H1 (cell line): Measurements from ENCODE around the gene CHRNA3. TPM values are rescaled to one million over a fixed set of nuclear protein-coding genes. Genes with fewer than 3 reads are reported as not detected.

Experiments
- CTCF ChIA-PET: fragments of 300-600 bp; sonication (Branson Sonifier 250); formaldehyde crosslinking; loops from one replicate; lab custom pipeline; 2021; ENCODE audit not compliant: partially characterized antibody; lab: Charles Lee
- POLR2A ChIA-PET: fragments of 300-600 bp; sonication (Branson Sonifier 250); formaldehyde crosslinking; loops from one replicate; lab custom pipeline; 2021; ENCODE audit warnings: inconsistent platforms; ENCODE audit not compliant: partially characterized antibody; lab: Charles Lee
- DNase-seq, 2 experiments: peaks; one replicate each; pipeline versions ENCODE4 v3.0.0 to v3.0.0-alpha.2; 2010 to 2022; ENCODE audit warnings: low spot score in 2 of 2, low read depth in 1 of 2, mixed read lengths in 1 of 2
- FAIRE-seq: peaks from 2 replicates; lab custom pipeline; 2011; peaks lifted over from hg19 to GRCh38; lab: Jason Lieb, UNC
- H2AFZ ChIP-seq: 2 replicates; pipeline ENCODE4 v1.8.1; 2012; ENCODE audit warnings: low read length, inconsistent platforms
- H2AK5ac ChIP-seq: 2 replicates; pipeline ENCODE4 v1.6.1; 2013; ENCODE audit warnings: low read depth, low read length
- H2BK120ac ChIP-seq: replicated peaks from 2 replicates; pipeline ENCODE3; 2013; ENCODE audit warnings: low read depth, low read length, inconsistent platforms
- H2BK12ac ChIP-seq: 2 replicates; pipeline ENCODE4 v1.6.1; 2013; ENCODE audit warnings: low read depth, low read length
- H2BK15ac ChIP-seq: 2 replicates; pipeline ENCODE4 v1.6.1; 2013; ENCODE audit warnings: low read length
- H2BK20ac ChIP-seq: 2 replicates; pipeline ENCODE4 v1.6.1; 2013; ENCODE audit warnings: low read length
- H2BK5ac ChIP-seq: 2 replicates; pipeline ENCODE4 v1.6.1; 2013; ENCODE audit warnings: low read depth, low read length
- H3K14ac ChIP-seq: 2 replicates; pipeline ENCODE4 v1.6.1; 2013; ENCODE audit warnings: inconsistent platforms; ENCODE audit not compliant: insufficient read length
- H3K18ac ChIP-seq: 2 replicates; pipeline ENCODE4 v1.6.1; 2013; ENCODE audit warnings: low read length; ENCODE audit errors: extremely low read depth
- H3K23ac ChIP-seq: 2 replicates; pipeline ENCODE4 v1.6.1; 2013; ENCODE audit warnings: inconsistent platforms; ENCODE audit not compliant: insufficient read length
- H3K23me2 ChIP-seq: 2 replicates; pipeline ENCODE4 v1.6.1; 2013; ENCODE audit warnings: low read depth, low read length
- H3K27ac ChIP-seq: 2 replicates; pipeline ENCODE4 v1.6.1; 2011; ENCODE audit warnings: low read depth, low read length, inconsistent platforms
- H3K27me3 ChIP-seq, 4 experiments: replicated peaks in 1 of 4; 1 replicate in 1 of 4; 2 replicates in 3 of 4; pipeline versions ENCODE4 v1.6.1 to v1.8.1; 2011 to 2013; ENCODE audit warnings: low read length in 3 of 4, mild to moderate bottlenecking in 3 of 4, inconsistent platforms in 2 of 4, mixed read lengths in 2 of 4, moderate library complexity in 1 of 4; ENCODE audit not compliant: control insufficient read depth in 3 of 4, insufficient read depth in 3 of 4; ENCODE audit errors: extremely low read depth in 1 of 4
- H3K36me3 ChIP-seq, 4 experiments: 2 replicates each; pipeline versions ENCODE4 v1.6.1 to v1.8.1; 2011 to 2013; ENCODE audit warnings: mild to moderate bottlenecking in 4 of 4, low read length in 3 of 4, moderate library complexity in 2 of 4, control low read depth in 1 of 4, inconsistent platforms in 1 of 4; ENCODE audit not compliant: insufficient read depth in 4 of 4, control insufficient read depth in 2 of 4
- H3K4ac ChIP-seq: replicated peaks from 2 replicates; pipeline ENCODE3; 2013; ENCODE audit warnings: low read length, low read depth, mixed read lengths, inconsistent platforms; ENCODE audit not compliant: insufficient read length
- H3K4me1 ChIP-seq, 4 experiments: replicated peaks in 1 of 4; 1 replicate in 1 of 4; 2 replicates in 3 of 4; pipeline versions ENCODE4 v1.6.1 to v1.8.1; 2011 to 2013; ENCODE audit warnings: low read length in 3 of 4, inconsistent platforms in 2 of 4, mixed read lengths in 1 of 4; ENCODE audit not compliant: insufficient read depth in 4 of 4, control insufficient read depth in 3 of 4
- H3K4me2 ChIP-seq, 2 experiments: 2 replicates each; pipeline versions ENCODE4 v1.6.1 to v1.8.1; 2011 to 2013; ENCODE audit warnings: low read depth in 2 of 2, low read length in 2 of 2, control low read depth in 1 of 2, inconsistent platforms in 1 of 2, mild to moderate bottlenecking in 1 of 2; ENCODE audit not compliant: insufficient read depth in 1 of 2
- H3K4me3 ChIP-seq, 4 experiments: fragments of 200-600, 300-600 bp in 1 of 4; sonication (generic), shearing (Covaris generic), sonication (Bioruptor Twin) in 1 of 4; 2 replicates each; pipeline versions ENCODE4 v1.5.1 to v1.8.1; 2011 to 2016; ENCODE audit warnings: low read length in 4 of 4, low read depth in 3 of 4, control low read depth in 2 of 4, inconsistent platforms in 2 of 4, mild to moderate bottlenecking in 2 of 4, mixed read lengths in 1 of 4, moderate library complexity in 1 of 4; ENCODE audit not compliant: insufficient read depth in 2 of 4; ENCODE audit errors: extremely low read depth in 1 of 4
- H3K56ac ChIP-seq: replicated peaks from 2 replicates; pipeline ENCODE3; 2013; ENCODE audit warnings: low read depth, mild to moderate bottlenecking, mixed read lengths, low read length, inconsistent platforms; ENCODE audit not compliant: insufficient read length
- H3K79me1 ChIP-seq: 2 replicates; pipeline ENCODE4 v1.6.1; 2013; ENCODE audit warnings: low read depth, low read length, control low read depth
- H3K79me2 ChIP-seq, 2 experiments: 2 replicates each; pipeline versions ENCODE4 v1.6.1 to v1.8.1; 2012 to 2013; ENCODE audit warnings: low read length in 2 of 2, mild to moderate bottlenecking in 2 of 2, inconsistent platforms in 1 of 2; ENCODE audit not compliant: insufficient read depth in 2 of 2, control insufficient read depth in 1 of 2
- H3K9ac ChIP-seq, 4 experiments: replicated peaks in 1 of 4; 1 replicate in 1 of 4; 2 replicates in 3 of 4; pipeline versions ENCODE4 v1.6.1 to v1.8.1; 2011 to 2013; ENCODE audit warnings: low read depth in 3 of 4, low read length in 3 of 4, control low read depth in 2 of 4, mild to moderate bottlenecking in 2 of 4, moderate library complexity in 2 of 4, inconsistent platforms in 1 of 4; ENCODE audit errors: extremely low read depth in 1 of 4
- H3K9me3 ChIP-seq, 2 experiments: 2 replicates each; pipeline versions ENCODE4 v1.6.1 to v1.8.1; 2012 to 2013; ENCODE audit warnings: mild to moderate bottlenecking in 2 of 2, moderate library complexity in 2 of 2, control low read depth in 1 of 2, inconsistent platforms in 1 of 2, low read depth in 1 of 2, low read length in 1 of 2, mixed read lengths in 1 of 2; ENCODE audit not compliant: insufficient read depth in 2 of 2
- H4K20me1 ChIP-seq, 2 experiments: replicated peaks in 1 of 2; 2 replicates each; pipeline versions ENCODE3 to v1.8.1; 2011 to 2013; ENCODE audit warnings: inconsistent platforms in 2 of 2, low read length in 2 of 2, mild to moderate bottlenecking in 1 of 2; ENCODE audit not compliant: insufficient read depth in 2 of 2, control insufficient read depth in 1 of 2
- H4K5ac ChIP-seq: 2 replicates; pipeline ENCODE4 v1.6.1; 2013; ENCODE audit warnings: low read length, low read depth, mixed read lengths, inconsistent platforms; ENCODE audit not compliant: insufficient read length
- H4K8ac ChIP-seq: 2 replicates; pipeline ENCODE4 v1.8.0; 2013; ENCODE audit warnings: mild to moderate bottlenecking, moderate library complexity, low read length, inconsistent platforms; ENCODE audit not compliant: insufficient read depth; ENCODE audit errors: extremely low read depth
- H4K91ac ChIP-seq: replicated peaks from 2 replicates; pipeline ENCODE3; 2013; ENCODE audit warnings: low read length, mixed read lengths, inconsistent platforms; ENCODE audit not compliant: insufficient read length
- CBX8 ChIP-seq: fragments of 300-800, 300-1000 bp; sonication (generic); IDR thresholded peaks from 2 replicates; pipeline ENCODE4 v1.7.1; 2016; ENCODE audit warnings: low read depth, low read length, borderline replicate concordance
- CTCF ChIP-seq, 3 experiments: IDR thresholded peaks; 1 replicate in 2 of 3; 2 replicates in 1 of 3; pipeline versions ENCODE4 v1.5.1 to v1.6.1; 2011; ENCODE audit warnings: low read length in 3 of 3, mild to moderate bottlenecking in 3 of 3, inconsistent platforms in 2 of 3, low read depth in 1 of 3, moderate library complexity in 1 of 3; ENCODE audit not compliant: insufficient read depth in 1 of 3; ENCODE audit errors: control extremely low read depth in 1 of 3
- EGR1 ChIP-seq: IDR thresholded peaks from 2 replicates; pipeline ENCODE4 v1.6.1; 2011; ENCODE audit warnings: low read depth, low read length, borderline replicate concordance
- GTF2F1 ChIP-seq: IDR thresholded peaks from 2 replicates; pipeline ENCODE4 v1.6.1; 2012; ENCODE audit warnings: low read depth, low read length, improper control_type of control experiment, borderline replicate concordance
- HDAC6 ChIP-seq: IDR thresholded peaks from one replicate; pipeline ENCODE4 v1.7.1; 2012; ENCODE audit warnings: low read depth, mild to moderate bottlenecking, inconsistent platforms, low read length, moderate library complexity
- MAX ChIP-seq: IDR thresholded peaks from 2 replicates; pipeline ENCODE4 v1.6.1; 2012; ENCODE audit warnings: inconsistent platforms
- NANOG ChIP-seq: IDR thresholded peaks from 2 replicates; pipeline ENCODE4 v1.6.1; 2011; ENCODE audit warnings: low read length, low read depth, mild to moderate bottlenecking, inconsistent platforms; ENCODE audit not compliant: insufficient read depth, poor library complexity, severe bottlenecking
- POLR2AphosphoS5 ChIP-seq: IDR thresholded peaks from 2 replicates; pipeline ENCODE4 v1.6.1; 2011; ENCODE audit warnings: low read depth, low read length
- SP2 ChIP-seq: IDR thresholded peaks from 2 replicates; pipeline ENCODE4 v1.6.1; 2012; ENCODE audit warnings: mild to moderate bottlenecking, low read length, inconsistent platforms
- SRF ChIP-seq: IDR thresholded peaks from 2 replicates; pipeline ENCODE4 v1.6.1; 2011; ENCODE audit warnings: mild to moderate bottlenecking, low read depth, low read length, moderate library complexity
- TBP ChIP-seq: IDR thresholded peaks from 2 replicates; pipeline ENCODE4 v1.6.1; 2011; ENCODE audit warnings: low read depth, low read length, improper control_type of control experiment
- ZNF274 ChIP-seq: IDR thresholded peaks from 2 replicates; pipeline ENCODE4 v1.7.0; 2012; ENCODE audit warnings: low read length, borderline replicate concordance; ENCODE audit errors: extremely low read depth
- WGBS, 2 experiments: shearing (Covaris generic) in 1 of 2; methylation state at CpG; one replicate each; pipeline versions ENCODE4 v1.1.6 to v1.1.7; 2013 to 2015; ENCODE audit warnings: low lambda C conversion rate in 2 of 2, mixed read lengths in 2 of 2, inconsistent platforms in 1 of 2, low coverage in 1 of 2, missing lambda C conversion rate in 1 of 2; ENCODE audit not compliant: insufficient replicate concordance in 2 of 2, insufficient coverage in 1 of 2, insufficient read length in 1 of 2; ENCODE audit errors: extremely low coverage in 1 of 2, missing lambda C conversion rate in 1 of 2; 5-methylcytosine and 5-hydroxymethylcytosine counted together
- polyA plus RNA-seq, 7 experiments: library from polyadenylated mRNA; depleted of rRNA in 3 of 7; stranded (reverse) in 5 of 7; unstranded in 2 of 7; fragments of >200 nt in 5 of 7; fragments of 200-250 nt in 2 of 7; gene quantifications; 1 replicate in 5 of 7; 2 replicates in 1 of 7; 4 replicates in 1 of 7; pipeline versions ENCODE4 v1.2.1 to v1.2.3, GENCODE V29; 2011 to 2013; ENCODE audit warnings: missing spikeins in 2 of 7, mixed read lengths in 2 of 7
- total RNA-seq: library from RNA; stranded (reverse); fragmentation: NEBNext Ultra II Directional; extraction: Animal tissue kit (Norgen Biotek cat#: 25700); gene quantifications from 2 replicates; pipeline ENCODE4 v1.2.1, GENCODE V29; 2021

Gene CHRNA3
- total and polyA plus RNA-seq, 2 of the 8 experiments (the other 6 are each of a cell fraction or from before 2014, with no cell fraction given): 2.1 to 4.7 TPM

GRCh38 chr15:78662028-78662427 is 41.2 kb upstream of the CHRNA3 start:
- H3K79me1 ChIP-seq: no peaks in the 10 kb centered on the region
- 93% methylated on average over 4 of the region's 5 CpGs; no CpG with 5 or more reads in 1 of the 2 experiments for WGBS, 2 experiments
- H3K23ac ChIP-seq: no peak overlapping the region
- no peaks in the 10 kb centered on the region for H3K36me3 ChIP-seq
- H3K27me3 ChIP-seq: no peaks in the 10 kb centered on the region
- ChIA-PET POLR2A (no interaction called here), CTCF (interaction anchor here (0.6 kb wide), 1 partner anchor 78 kb away, joined by 3 read pairs; no protein-coding TSS in a partner anchor)
- H4K91ac ChIP-seq: no peak overlapping the region
- H2BK15ac ChIP-seq: 0 out of 2 replicates have a peak overlapping the region, but pooled peaks have one; percentile 61
- FAIRE-seq (no peak), DNase-seq (no peak)
- H3K4me3 ChIP-seq: no peak overlapping the region
- H4K20me1 ChIP-seq: no peaks in the 10 kb centered on the region
- no peak overlapping the region for H3K27ac ChIP-seq
- H4K5ac ChIP-seq: no peak overlapping the region
- no peak overlapping the region for H3K18ac ChIP-seq
- H3K14ac ChIP-seq: no peak overlapping the region
- no peak overlapping the region for H2BK5ac ChIP-seq
- H3K4me2 ChIP-seq: no peak overlapping the region
- no peak overlapping the region for H3K4ac ChIP-seq
- no peak overlapping the region for H2BK20ac ChIP-seq
- H2AFZ ChIP-seq: no peak overlapping the region
- no peaks in the 10 kb centered on the region for H3K9me3 ChIP-seq
- H3K4me1 ChIP-seq: no peaks in the 10 kb centered on the region
- H2BK120ac ChIP-seq: no peak overlapping the region
- H3K9ac ChIP-seq: no peak overlapping the region
- H2BK12ac ChIP-seq: no peak overlapping the region
- no peak overlapping the region; the same call in 1 of the 2 replicates for H4K8ac ChIP-seq
- H3K56ac ChIP-seq: no peak overlapping the region
- no peaks in the 10 kb centered on the region for H3K79me2 ChIP-seq
- no peaks in the 10 kb centered on the region for H3K23me2 ChIP-seq
- H2AK5ac ChIP-seq: no peak overlapping the region
- TF ChIP-seq TBP (no peak), POLR2AphosphoS5 (no peak), SP2 (no peak), EGR1 (no peak), HDAC6 (no peak), ZNF274 (no peak), GTF2F1 (no peak), SRF (no peak), MAX (no peak), CTCF (IDR thresholded peaks at IDR 0.05; ENCODE audit: control extremely low read depth in 1 of 3, insufficient read depth in 1 of 3, low read depth in 1 of 3, low read length in 3 of 3) (no peak), CBX8 (no peak), NANOG (no peak)
